Endothelial cell of umbilical vein (primary cell): ENCODE measurements around the gene ACTR3. TPM values are rescaled to one million over a fixed set of nuclear protein-coding genes. Genes with fewer than 3 reads are reported as not detected.

Source experiments
- BruUV-seq: library from RNA; stranded (reverse); fragments of 400-500 nt; replicated peaks from 2 replicates; lab custom pipeline; 2021; lab: Mats Ljungman, UMichigan
- CTCF ChIA-PET: fragments of 300-600, 350-600 bp; sonication (Branson Sonifier 250); formaldehyde crosslinking; loops from one replicate; lab custom pipeline; 2021; ENCODE audit warnings: antibody characterized with exemption, inconsistent platforms; lab: Charles Lee
- POLR2A ChIA-PET: fragments of 300-600, 350-600 bp; sonication (Branson Sonifier 250); formaldehyde crosslinking; loops from one replicate; lab custom pipeline; 2021; ENCODE audit warnings: antibody characterized with exemption, inconsistent platforms; lab: Charles Lee
- DNase-seq: peaks from one replicate; pipeline ENCODE4 v3.0.0-alpha.2; 2011; ENCODE audit warnings: low read depth, low spot score
- FAIRE-seq: peaks from 2 replicates; lab custom pipeline; 2011; peaks lifted over from hg19 to GRCh38; lab: Jason Lieb, UNC
- H2AFZ ChIP-seq: 2 replicates; pipeline ENCODE4 v1.6.0; 2012; ENCODE audit warnings: low read depth, low read length, control low read depth, inconsistent platforms
- H3K27ac ChIP-seq: 2 replicates; pipeline ENCODE4 v1.5.1; 2011; ENCODE audit warnings: low read depth, mild to moderate bottlenecking, control low read depth, low read length, moderate library complexity; ENCODE audit not compliant: insufficient read depth
- H3K27me3 ChIP-seq, 2 experiments: 2 replicates each; pipeline versions ENCODE4 v1.6.0 to v1.6.1; 2011; ENCODE audit warnings: low read length in 2 of 2, mixed read lengths in 1 of 2; ENCODE audit not compliant: control insufficient read depth in 2 of 2, insufficient read depth in 2 of 2
- H3K36me3 ChIP-seq, 2 experiments: 2 replicates in 1 of 2; 3 replicates in 1 of 2; pipeline ENCODE4 v1.5.1; 2011; ENCODE audit warnings: low read length in 2 of 2, mild to moderate bottlenecking in 1 of 2, moderate library complexity in 1 of 2; ENCODE audit not compliant: control insufficient read depth in 2 of 2, insufficient read depth in 2 of 2; ENCODE audit errors: extremely low read depth in 1 of 2
- H3K4me1 ChIP-seq: 3 replicates; pipeline ENCODE4 v1.5.1; 2011; ENCODE audit warnings: mild to moderate bottlenecking, low read length; ENCODE audit not compliant: control insufficient read depth, insufficient read depth; ENCODE audit errors: extremely low read depth
- H3K4me2 ChIP-seq: 2 replicates; pipeline ENCODE4 v1.6.1; 2011; ENCODE audit warnings: low read length, control low read depth, mixed read lengths; ENCODE audit not compliant: insufficient read depth
- H3K4me3 ChIP-seq, 3 experiments: fragments of 200-600 bp in 1 of 3; sonication (generic), shearing (Covaris generic) in 1 of 3; replicated peaks in 1 of 3; 2 replicates each; pipeline ENCODE4 v1.5.1; 2011 to 2016; ENCODE audit warnings: control low read depth in 3 of 3, low read length in 3 of 3, mild to moderate bottlenecking in 2 of 3, inconsistent platforms in 1 of 3, low read depth in 1 of 3, moderate library complexity in 1 of 3; ENCODE audit not compliant: insufficient read depth in 1 of 3
- H3K79me2 ChIP-seq: 2 replicates; pipeline ENCODE4 v1.6.0; 2012; ENCODE audit warnings: low read length, inconsistent platforms; ENCODE audit not compliant: control insufficient read depth, insufficient read depth
- H3K9ac ChIP-seq: replicated peaks from 2 replicates; pipeline ENCODE3; 2011; ENCODE audit warnings: low read length, control low read depth; ENCODE audit not compliant: insufficient read depth; ENCODE audit errors: extremely low read depth
- H3K9me1 ChIP-seq: replicated peaks from 3 replicates; pipeline ENCODE4 v1.6.0; 2011; ENCODE audit warnings: mild to moderate bottlenecking, low read length; ENCODE audit not compliant: control insufficient read depth, insufficient read depth; ENCODE audit errors: extremely low read depth
- H3K9me3 ChIP-seq: replicated peaks from 2 replicates; pipeline ENCODE4 v1.5.1; 2012; ENCODE audit warnings: low read length, inconsistent platforms; ENCODE audit not compliant: control insufficient read depth, insufficient read depth
- H4K20me1 ChIP-seq: replicated peaks from 2 replicates; pipeline ENCODE3; 2011; ENCODE audit warnings: mild to moderate bottlenecking, low read length; ENCODE audit not compliant: control insufficient read depth, insufficient read depth; ENCODE audit errors: extremely low read depth
- CTCF ChIP-seq, 2 donors: IDR thresholded peaks; 1 replicate in 1 of 2; 2 replicates in 1 of 2; pipeline ENCODE4 v1.5.1; 2011; ENCODE audit warnings: low read length in 2 of 2, mild to moderate bottlenecking in 2 of 2, moderate library complexity in 2 of 2, control low read depth in 1 of 2, inconsistent platforms in 1 of 2, low read depth in 1 of 2; ENCODE audit not compliant: insufficient read depth in 1 of 2; ENCODE audit errors: extremely low read depth in 1 of 2
- EZH2 ChIP-seq: IDR thresholded peaks from 2 replicates; pipeline ENCODE4 v1.6.1; 2012; ENCODE audit warnings: borderline replicate concordance, low read depth, mild to moderate bottlenecking, moderate library complexity, low read length, inconsistent platforms; ENCODE audit not compliant: severe bottlenecking
- FOS ChIP-seq: IDR thresholded peaks from 2 replicates; pipeline ENCODE4 v1.6.1; 2011; ENCODE audit warnings: mild to moderate bottlenecking, low read length, moderate library complexity, borderline replicate concordance; ENCODE audit not compliant: insufficient read depth
- GATA2 ChIP-seq: IDR thresholded peaks from 2 replicates; pipeline ENCODE4 v1.7.0; 2011; ENCODE audit warnings: low read depth, mild to moderate bottlenecking, moderate library complexity, mixed read lengths, low read length; ENCODE audit not compliant: insufficient read length, insufficient read depth
- JUN ChIP-seq: IDR thresholded peaks from 2 replicates; pipeline ENCODE4 v1.6.1; 2011; ENCODE audit warnings: borderline replicate concordance, low read depth; ENCODE audit not compliant: insufficient read length, insufficient read depth
- MAX ChIP-seq: IDR thresholded peaks from 2 replicates; pipeline ENCODE4 v1.6.1; 2011; ENCODE audit not compliant: insufficient read depth, insufficient read length
- MYC ChIP-seq: IDR thresholded peaks from one replicate; pipeline ENCODE4 v1.6.1; 2011; ENCODE audit warnings: mild to moderate bottlenecking, low read depth, low read length
- POLR2A ChIP-seq: IDR thresholded peaks from 2 replicates; pipeline ENCODE4 v1.6.1; 2012; ENCODE audit warnings: low read depth, mild to moderate bottlenecking, control low read depth, low read length
- POLR2AphosphoS5 ChIP-seq: IDR thresholded peaks from 2 replicates; pipeline ENCODE4 v1.6.1; 2012; ENCODE audit warnings: low read depth, mild to moderate bottlenecking, control low read depth, low read length, moderate library complexity; ENCODE audit not compliant: insufficient read depth
- dilution Hi-C: fragments of 300-500 bp; cut with MboI; formaldehyde crosslinking; loops from one replicate; pipeline ENCODE4 v1.15.0; 2019; ENCODE audit warnings: low sequenced_read_pairs; ENCODE audit not compliant: extremely low pct_ligation_motif_present
- intact Hi-C: fragments of 100-400 bp; cut with micrococcal nuclease; formaldehyde crosslinking; loops from one replicate; pipeline ENCODE4 v1.10.0; 2022
- polyA plus RNA-seq, 4 experiments: library from polyadenylated mRNA; depleted of rRNA in 3 of 4; stranded (reverse) in 3 of 4; unstranded in 1 of 4; fragments of >200 nt; gene quantifications; 2 replicates each; pipeline versions ENCODE4 v1.2.1 to v1.2.3, GENCODE V29; 2011 to 2012; ENCODE audit warnings: missing spikeins in 1 of 4
- total RNA-seq: library from RNA; stranded (reverse); gene quantifications from 2 replicates; pipeline ENCODE4 v1.2.3, GENCODE V29; 2021

The ACTR3 gene
- total and polyA plus RNA-seq, 2 donors (not counting 3 experiments of a cell fraction or from before 2014, with no cell fraction given): 120 to 401 TPM

- H2AFZ ChIP-seq: no peak overlapping the region
- dilution Hi-C loops: no loop called here
- H3K27me3 ChIP-seq: peaks cover 3 to 7% of the 10 kb centered on the region in 2 experiments
- no peaks in the 10 kb centered on the region for H3K4me1 ChIP-seq
- no peaks in the 10 kb centered on the region for H3K79me2 ChIP-seq
- DNase-seq (no peak), FAIRE-seq (no peak)
- no peak overlapping the region for H3K4me2 ChIP-seq
- H3K36me3 ChIP-seq: no peaks in the 10 kb centered on the region
- ChIA-PET POLR2A (no interaction called here), CTCF (no interaction called here)
- no peak for TF ChIP-seq MAX
- TF ChIP-seq POLR2A: no peak
- H3K27ac ChIP-seq: no peak overlapping the region
- H3K9me3 ChIP-seq: no peaks in the 10 kb centered on the region
- no peak overlapping the region for H3K4me3 ChIP-seq
- H3K9me1 ChIP-seq: no peaks in the 10 kb centered on the region
- H4K20me1 ChIP-seq: no peaks in the 10 kb centered on the region
- intact Hi-C loops: no loop called here
- no peak overlapping the region for H3K9ac ChIP-seq
- BruUV-seq: no TSS peak
Measured at GRCh38 chr2:113867571-113867970, 22.3 kb upstream of the ACTR3 start.

GRCh38 chr2:113869253-113869652 lies 20.6 kb upstream of the ACTR3 start:
- Histone ChIP-seq H3K4me3 (no peak overlapping the region), H3K9me1 (no peaks in the 10 kb centered on the region), H3K27me3 (peaks cover 3 to 7% of the 10 kb centered on the region in 2 experiments), H4K20me1 (no peaks in the 10 kb centered on the region), H3K79me2 (no peaks in the 10 kb centered on the region), H3K9ac (no peak overlapping the region), H3K27ac (no peak overlapping the region), H3K4me2 (no peak overlapping the region), H3K9me3 (no peaks in the 10 kb centered on the region), H3K4me1 (peaks cover 8% of the 10 kb centered on the region), H2AFZ (no peak overlapping the region), H3K36me3 (no peaks in the 10 kb centered on the region)
- DNase-seq: no peak
- no peak for TF ChIP-seq POLR2A
- no peak for TF ChIP-seq MAX
- no peak for TF ChIP-seq POLR2AphosphoS5
- no peak for TF ChIP-seq GATA2
- TF ChIP-seq CTCF (IDR thresholded peaks at IDR 0.05; ENCODE audit: extremely low read depth in 1 of 2, insufficient read depth in 1 of 2, low read depth in 1 of 2, low read length in 2 of 2): no peak
- no peak for TF ChIP-seq FOS
- no peak for TF ChIP-seq EZH2
- no peak for TF ChIP-seq MYC
- no peak for TF ChIP-seq JUN
- FAIRE-seq: no peak
- POLR2A ChIA-PET: no interaction called here
- CTCF ChIA-PET: no interaction called here
- intact Hi-C loops (no loop called here), dilution Hi-C loops (no loop called here)
- BruUV-seq: no TSS peak
